Right cardiac atrium (tissue), 5 donors: ENCODE data around the gene MTERF4. TPM values are rescaled to one million over a fixed set of nuclear protein-coding genes. Genes with fewer than 3 reads are reported as not detected.
"Not testable (repeated sequence)": the region's sequence is repeated elsewhere in the genome, so short reads cannot be mapped to it uniquely, and the experiment has no call there.

Experiments
- ATAC-seq, 2 donors: fragments of 200-7000 bp; cut with Tn5 transposase; one replicate each; pipeline versions ENCODE4 v1.8.0 to v1.9.1; 2020; ENCODE audit warnings: moderate library complexity in 2 of 2, mild to moderate bottlenecking in 1 of 2
- DNase-seq, 3 donors: peaks; one replicate each; pipeline ENCODE4 v3.0.0-alpha.2; 2020
- H3K27ac ChIP-seq: one replicate; pipeline ENCODE4 v1.5.1; 2013; ENCODE audit warnings: mild to moderate bottlenecking, low read length, control low read depth, moderate library complexity
- H3K27me3 ChIP-seq: one replicate; pipeline ENCODE4 v1.6.1; 2013; ENCODE audit not compliant: control insufficient read depth, insufficient read depth
- H3K4me1 ChIP-seq: one replicate; pipeline ENCODE4 v1.6.1; 2013; ENCODE audit warnings: low read length; ENCODE audit not compliant: control insufficient read depth, insufficient read depth
- H3K4me3 ChIP-seq: one replicate; pipeline ENCODE4 v1.5.1; 2013; ENCODE audit warnings: low read length, control low read depth
- H3K9me3 ChIP-seq: one replicate; pipeline ENCODE4 v1.6.1; 2013; ENCODE audit warnings: low read length; ENCODE audit not compliant: control insufficient read depth
- WGBS: extraction: QIAGEN DNeasy Blood & Tissue Kit; methylation state at CpG from one replicate; pipeline ENCODE4 v1.1.7; 2013; 5-methylcytosine and 5-hydroxymethylcytosine counted together
- intact Hi-C, 4 donors: fragments of 100-400 bp; cut with DNase I; formaldehyde crosslinking; loops; one replicate each; pipeline versions ENCODE4 v1.11.0 to v1.14.0; 2022 to 2023
- polyA plus RNA-seq: library from polyadenylated mRNA; stranded (reverse); fragments of 200-250 nt; gene quantifications from one replicate; pipeline ENCODE4 v1.2.3, GENCODE V29; 2013
- total RNA-seq, 4 donors: library from RNA; stranded (reverse); fragmentation: NEBNext Ultra II Directional; extraction: Animal tissue kit (Norgen Biotek cat#: 25700); gene quantifications; one replicate each; pipeline ENCODE4 v1.2.1, GENCODE V29; 2021
- donor health status: healthy with polysubstance abuse.
- donor health status: DM: no; HTN: yes; CAD: no.
- donor health status: DM: no; HTN: no; CAD: no.
- donor health status: DM: no; HTN: yes; CAD: no; lungs with severe emphysema.
- donor health status: DM: yes; HTN: yes; CAD: no.

The MTERF4 gene
- total and polyA plus RNA-seq, 5 donors = 17.6 to 23.2 (median 21.5) TPM

- WGBS = 86% methylated on average over 8 of the region's 8 CpGs
- intact Hi-C loops = no loop called here
- ATAC-seq (no peak), DNase-seq (no peak)
- Histone ChIP-seq H3K4me3 (no peak overlapping the region), H3K9me3 (no peaks in the 10 kb centered on the region), H3K4me1 (peaks cover 4% of the 10 kb centered on the region), H3K27me3 (no peaks in the 10 kb centered on the region), H3K27ac (no peak overlapping the region)
Measured at GRCh38 chr2:241096979-241097378, 5.1 kb downstream of the MTERF4 start.

DNA sequence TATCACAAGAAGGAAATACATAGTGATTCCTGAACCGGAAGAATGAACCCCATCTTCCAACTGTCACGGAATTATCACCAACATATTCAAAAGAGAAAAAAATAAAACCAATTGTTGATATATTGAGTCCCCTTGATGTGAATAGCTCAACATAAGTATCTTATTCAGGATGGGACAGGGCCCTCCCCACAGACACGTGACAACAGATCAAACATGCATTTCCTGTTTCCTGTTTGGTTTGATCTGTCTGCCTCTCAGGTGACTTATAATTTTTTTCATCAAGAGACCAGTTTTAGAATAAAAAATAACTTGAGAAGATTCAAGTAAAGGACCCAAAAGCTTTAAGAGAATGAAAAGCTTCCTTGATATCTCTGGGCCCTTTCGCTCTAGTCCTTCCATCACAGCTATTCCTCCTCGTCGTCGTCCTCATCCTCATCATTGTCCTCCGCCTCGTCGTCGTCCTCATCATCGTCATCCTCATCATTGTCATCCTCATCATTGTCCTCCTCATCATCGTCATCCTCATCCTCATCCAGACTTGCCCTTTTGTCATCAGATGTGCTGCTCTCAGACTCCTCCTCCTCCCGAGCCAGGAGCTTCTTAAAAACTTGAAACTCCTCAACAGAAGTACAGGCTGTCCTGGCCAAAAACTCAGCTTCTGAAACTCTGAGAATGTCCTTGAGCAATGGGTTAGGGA, 6.3 kb downstream of the MTERF4 start:
- 86% methylated on average over 14 of the region's 14 CpGs for WGBS
- Histone ChIP-seq H3K27ac (no peak overlapping the region), H3K4me1 (no peaks in the 10 kb centered on the region), H3K4me3 (no peak overlapping the region), H3K9me3 (no peaks in the 10 kb centered on the region), H3K27me3 (no peaks in the 10 kb centered on the region)
- intact Hi-C loops = no loop called here
- DNase-seq (no peak), ATAC-seq (no peak)

DNA sequence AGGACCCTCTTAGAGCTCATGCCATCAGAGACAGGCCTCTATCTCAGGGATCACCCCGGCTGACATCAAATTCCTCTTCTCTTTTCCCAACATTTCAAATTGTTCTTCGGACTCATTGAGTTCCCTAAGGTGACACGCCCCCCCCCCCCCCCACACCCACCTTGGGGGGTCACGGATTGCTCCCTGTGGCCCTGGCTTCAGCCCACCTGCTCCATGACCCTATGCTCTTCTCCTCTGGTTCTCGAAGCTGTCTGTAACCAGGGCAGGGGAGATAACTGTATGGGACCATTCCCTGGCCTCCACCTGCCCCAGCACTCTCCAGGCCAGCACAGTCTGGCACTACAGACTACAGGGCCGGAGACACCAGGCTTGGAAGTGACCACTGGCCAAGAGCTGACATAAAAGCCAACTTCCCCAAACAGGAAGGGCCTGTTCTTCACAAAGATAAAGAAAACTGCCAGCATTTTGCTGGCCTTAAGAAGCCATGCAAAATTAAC, 7.1 kb downstream of the MTERF4 start:
- 79% methylated on average over 6 of the region's 6 CpGs for WGBS
- Histone ChIP-seq H3K4me1 (no peaks in the 10 kb centered on the region), H3K4me3 (no peak overlapping the region), H3K27me3 (no peaks in the 10 kb centered on the region), H3K9me3 (no peaks in the 10 kb centered on the region), H3K27ac (no peak overlapping the region)
- no peak for DNase-seq
- peak; percentile 27 to 46 for ATAC-seq
- intact Hi-C loops = no loop called here

GRCh38 chr2:241094172-241094571, 7.9 kb downstream of the MTERF4 start:
- intact Hi-C loops = no loop called here
- Histone ChIP-seq H3K4me3 (no peak overlapping the region), H3K27ac (no peak overlapping the region), H3K27me3 (no peaks in the 10 kb centered on the region), H3K4me1 (no peaks in the 10 kb centered on the region), H3K9me3 (no peaks in the 10 kb centered on the region)
- ATAC-seq (no peak), DNase-seq (no peak)
- WGBS = 91% methylated on average over 7 of the region's 7 CpGs

DNA sequence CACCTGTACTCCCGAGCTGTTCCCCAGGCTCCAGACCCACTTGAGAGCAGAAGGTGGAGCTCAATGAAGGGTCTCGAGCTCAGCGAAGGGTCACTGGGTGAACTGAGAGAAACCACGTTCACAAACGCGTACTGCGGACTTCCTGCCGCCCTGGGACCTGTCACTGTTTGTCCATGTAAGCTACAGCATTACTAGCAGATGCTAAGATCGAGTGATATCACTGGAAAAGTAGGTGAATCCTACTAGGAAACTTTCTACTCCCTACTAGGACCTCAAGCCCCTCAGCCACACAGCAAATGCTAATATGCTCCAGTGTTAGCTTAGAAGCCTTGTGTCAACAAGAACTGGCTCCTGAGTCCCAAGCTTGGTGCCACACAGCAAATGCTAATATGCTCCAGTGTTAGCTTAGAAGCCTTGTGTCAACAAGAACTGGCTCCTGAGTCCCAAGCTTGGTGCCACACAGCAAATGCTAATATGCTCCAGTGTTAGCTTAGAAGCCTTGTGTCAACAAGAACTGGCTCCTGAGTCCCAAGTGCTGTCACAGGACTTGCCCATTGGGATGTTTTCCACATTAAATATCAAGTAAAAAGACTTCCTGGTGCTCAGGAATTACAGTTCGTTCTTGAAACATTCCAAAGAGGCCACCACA, 8.8 kb downstream of the MTERF4 start:
- WGBS = 81% methylated on average over 10 of the region's 10 CpGs
- H3K27me3 ChIP-seq, intact Hi-C loops, ATAC-seq, H3K27ac ChIP-seq, H3K4me3 ChIP-seq, H3K9me3 ChIP-seq, H3K4me1 ChIP-seq, DNase-seq: not testable (repeated sequence)

DNA sequence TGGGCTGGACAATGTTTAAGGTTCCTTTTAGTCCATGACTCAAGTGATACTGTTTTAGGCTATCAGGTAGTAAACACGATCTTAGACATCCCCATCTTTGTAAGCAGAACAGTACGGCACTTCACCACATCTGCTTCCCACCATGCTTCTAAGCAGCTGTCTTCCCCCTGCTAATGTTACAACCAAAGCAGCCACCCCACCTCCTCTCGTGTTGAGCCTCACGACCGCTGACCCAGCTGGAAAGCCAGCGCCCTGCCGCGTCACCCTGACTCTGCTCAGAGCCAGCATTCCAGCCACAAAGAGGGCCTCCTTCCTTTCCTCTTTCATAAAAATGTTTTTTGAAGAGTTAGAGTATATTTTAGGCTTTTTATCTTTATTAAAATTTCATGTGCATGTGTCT, 9.4 kb downstream of the MTERF4 start:
- WGBS = 83% methylated on average over 8 of the region's 8 CpGs
- Histone ChIP-seq H3K27ac (no peak overlapping the region), H3K9me3 (no peaks in the 10 kb centered on the region), H3K27me3 (no peaks in the 10 kb centered on the region), H3K4me1 (no peaks in the 10 kb centered on the region), H3K4me3 (no peak overlapping the region)
- ATAC-seq (no peak), DNase-seq (no peak)
- intact Hi-C loops = no loop called here

DNA sequence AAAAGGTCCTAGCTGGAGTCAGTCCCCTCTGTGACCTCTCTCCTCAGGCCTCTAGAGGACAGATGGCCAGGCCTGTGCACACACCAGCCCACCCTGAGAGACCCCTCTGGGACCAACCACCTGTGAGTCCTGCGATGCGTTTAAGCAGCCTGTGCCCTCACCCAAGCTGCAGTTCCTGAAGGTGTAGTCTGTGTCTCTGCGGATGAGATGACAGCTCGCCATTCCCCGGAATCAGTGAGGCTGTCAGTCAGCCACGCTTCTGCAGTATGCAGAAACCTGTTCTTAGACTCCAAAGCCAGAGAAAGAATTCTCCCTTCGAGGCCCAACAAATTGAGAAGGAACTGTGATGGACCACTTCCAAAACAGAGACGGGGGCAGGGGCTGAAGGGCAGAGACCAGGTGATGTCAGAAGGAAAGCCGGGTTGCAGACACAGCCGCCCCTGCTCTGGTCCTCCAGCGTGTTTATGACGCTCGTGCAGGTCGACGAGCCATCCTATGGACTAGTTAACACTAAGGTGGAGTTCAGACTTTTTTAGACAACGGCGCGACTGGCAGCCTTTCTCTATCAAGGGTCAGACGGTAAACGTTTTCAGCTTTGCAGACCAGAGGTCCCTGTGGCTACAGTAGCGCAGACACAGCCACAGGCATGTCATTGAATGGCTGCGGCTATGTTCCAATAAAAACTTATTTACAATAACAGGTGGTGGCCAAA, 10.2 kb downstream of the MTERF4 start:
- intact Hi-C loops = no loop called here
- no peak overlapping the region for H3K4me3 ChIP-seq
- H3K4me1 ChIP-seq = no peaks in the 10 kb centered on the region
- no peaks in the 10 kb centered on the region for H3K9me3 ChIP-seq
- H3K27ac ChIP-seq = no peak overlapping the region
- 88% methylated on average over 22 of the region's 22 CpGs for WGBS
- DNase-seq = no peak
- no peak for ATAC-seq
- no peaks in the 10 kb centered on the region for H3K27me3 ChIP-seq

GRCh38 chr2:241091201-241091600, 10.9 kb downstream of the MTERF4 start:
- H3K4me3 ChIP-seq = no peak overlapping the region
- intact Hi-C loops = no loop called here
- H3K4me1 ChIP-seq = no peaks in the 10 kb centered on the region
- H3K27me3 ChIP-seq = no peaks in the 10 kb centered on the region
- ATAC-seq (no peak), DNase-seq (no peak)
- WGBS = 75% methylated on average over 10 of the region's 10 CpGs
- H3K9me3 ChIP-seq = no peaks in the 10 kb centered on the region
- no peak overlapping the region for H3K27ac ChIP-seq

DNA sequence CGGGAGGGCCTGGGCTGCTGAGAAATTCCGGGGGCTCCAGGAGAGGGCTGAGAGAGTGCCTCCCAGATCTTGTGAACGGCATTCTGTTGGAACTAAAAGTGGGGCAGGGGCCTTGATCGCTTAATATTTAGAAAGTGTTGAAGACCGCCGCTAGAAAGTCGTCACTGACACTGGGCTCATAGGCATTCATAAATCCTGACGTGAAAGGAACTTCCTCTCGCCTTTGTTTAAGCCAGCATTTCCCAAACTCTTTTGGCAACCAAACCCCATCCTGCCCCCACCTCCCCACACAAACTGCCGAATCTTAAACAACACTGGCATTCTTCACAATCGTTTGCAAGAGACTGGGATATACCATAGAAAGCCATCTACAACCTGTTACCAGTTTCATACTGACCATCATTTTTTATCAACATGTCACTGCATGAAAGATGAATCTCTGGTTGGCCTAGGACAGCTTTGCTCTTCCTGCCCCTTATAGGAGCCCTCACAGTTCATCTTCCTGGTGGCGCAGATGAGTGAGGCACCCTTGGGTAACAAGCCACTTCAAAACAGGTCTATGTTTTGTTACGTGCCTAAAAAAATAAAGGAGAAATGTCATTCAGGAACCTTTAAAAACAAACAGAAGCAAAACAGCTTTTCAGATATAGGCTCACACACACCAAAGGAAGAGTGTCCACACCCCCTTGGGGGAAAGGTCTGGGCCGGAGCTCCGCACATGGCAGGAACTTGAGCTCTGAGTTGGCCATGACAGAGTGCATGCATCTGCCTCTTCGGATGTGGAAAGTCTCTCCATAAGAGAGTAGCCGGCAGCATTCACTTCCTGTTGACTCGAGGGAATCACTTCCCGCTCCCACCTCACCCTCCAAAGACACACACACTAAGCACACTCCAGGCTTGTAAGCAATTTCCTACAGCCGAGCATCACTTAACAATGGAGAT, 13.0 kb downstream of the MTERF4 start:
- WGBS = 69% methylated on average over 20 of the region's 20 CpGs
- intact Hi-C loops = no loop called here

GRCh38 chr2:241088376-241088775, 13.7 kb downstream of the MTERF4 start:
- intact Hi-C loops = no loop called here
- no peak for ATAC-seq

More for the DNA sequence above, 13.0 kb downstream of the MTERF4 start:
- H3K27ac ChIP-seq = no peak overlapping the region
- no peaks in the 10 kb centered on the region for H3K4me1 ChIP-seq
- H3K27me3 ChIP-seq = no peaks in the 10 kb centered on the region
- no peaks in the 10 kb centered on the region for H3K9me3 ChIP-seq
- H3K4me3 ChIP-seq = no peak overlapping the region
- ATAC-seq (no peak), DNase-seq (no peak)

More at GRCh38 chr2:241088376-241088775, 13.7 kb downstream of the MTERF4 start:
- Histone ChIP-seq H3K9me3 (no peaks in the 10 kb centered on the region), H3K27me3 (no peaks in the 10 kb centered on the region), H3K4me1 (no peaks in the 10 kb centered on the region), H3K27ac (no peak overlapping the region), H3K4me3 (no peak overlapping the region)
- no peak for DNase-seq
- 83% methylated on average over 8 of the region's 8 CpGs for WGBS
